ENCODE data around the gene ESAM. TPM values are rescaled to one million over a fixed set of nuclear protein-coding genes. Genes with fewer than 3 reads are reported as not detected.

Gene ESAM
- total RNA-seq, 1 donor from 2014 or later, result 1.7 TPM

DNA sequence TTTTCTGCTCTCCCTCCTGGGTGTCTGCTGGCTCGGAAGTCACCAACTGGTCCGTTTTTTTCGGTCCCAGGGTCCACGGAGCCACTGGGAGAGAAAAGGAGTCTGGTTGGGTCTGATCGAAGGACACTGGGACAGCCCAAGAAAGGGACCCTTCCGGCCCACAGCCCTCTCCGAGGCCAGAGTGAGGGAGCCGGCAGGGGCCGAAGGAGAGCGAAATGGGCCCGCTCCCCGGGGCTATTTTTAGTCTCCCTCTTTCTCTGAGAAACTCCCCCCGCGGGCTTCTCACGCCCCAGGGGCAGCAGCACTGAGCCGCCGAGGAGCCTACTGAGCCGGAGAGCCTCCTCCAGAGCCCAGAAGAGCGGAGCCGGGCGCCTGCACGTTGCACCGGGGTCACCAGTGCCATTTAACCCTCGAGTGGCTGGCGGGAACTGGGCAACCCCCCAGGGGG is 1.9 kb downstream of the ESAM start:
- no peaks in the 10 kb centered on the region for H3K9me3 Mint-ChIP-seq (ENCODE audit: unreplicated experiment)
- DNase-seq (ENCODE audit: extremely low spot score, unreplicated experiment), result peak; percentile 83
- H3K27ac Mint-ChIP-seq (ENCODE audit: unreplicated experiment), result no peak overlapping the region
- H3K36me3 Mint-ChIP-seq (ENCODE audit: unreplicated experiment), result peaks cover 2% of the 10 kb centered on the region
- H3K4me3 Mint-ChIP-seq (ENCODE audit: unreplicated experiment), result peak overlapping the region; percentile 4
- H3K27me3 Mint-ChIP-seq (ENCODE audit: unreplicated experiment), result peaks cover 36% of the 10 kb centered on the region
- H3K4me1 Mint-ChIP-seq (ENCODE audit: unreplicated experiment), result peaks cover 27% of the 10 kb centered on the region
- TF ChIP-seq, protein P1, sequence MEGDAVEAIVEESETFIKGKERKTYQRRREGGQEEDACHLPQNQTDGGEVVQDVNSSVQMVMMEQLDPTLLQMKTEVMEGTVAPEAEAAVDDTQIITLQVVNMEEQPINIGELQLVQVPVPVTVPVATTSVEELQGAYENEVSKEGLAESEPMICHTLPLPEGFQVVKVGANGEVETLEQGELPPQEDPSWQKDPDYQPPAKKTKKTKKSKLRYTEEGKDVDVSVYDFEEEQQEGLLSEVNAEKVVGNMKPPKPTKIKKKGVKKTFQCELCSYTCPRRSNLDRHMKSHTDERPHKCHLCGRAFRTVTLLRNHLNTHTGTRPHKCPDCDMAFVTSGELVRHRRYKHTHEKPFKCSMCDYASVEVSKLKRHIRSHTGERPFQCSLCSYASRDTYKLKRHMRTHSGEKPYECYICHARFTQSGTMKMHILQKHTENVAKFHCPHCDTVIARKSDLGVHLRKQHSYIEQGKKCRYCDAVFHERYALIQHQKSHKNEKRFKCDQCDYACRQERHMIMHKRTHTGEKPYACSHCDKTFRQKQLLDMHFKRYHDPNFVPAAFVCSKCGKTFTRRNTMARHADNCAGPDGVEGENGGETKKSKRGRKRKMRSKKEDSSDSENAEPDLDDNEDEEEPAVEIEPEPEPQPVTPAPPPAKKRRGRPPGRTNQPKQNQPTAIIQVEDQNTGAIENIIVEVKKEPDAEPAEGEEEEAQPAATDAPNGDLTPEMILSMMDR (IDR thresholded peaks at IDR 0.05), result no peak

DNA sequence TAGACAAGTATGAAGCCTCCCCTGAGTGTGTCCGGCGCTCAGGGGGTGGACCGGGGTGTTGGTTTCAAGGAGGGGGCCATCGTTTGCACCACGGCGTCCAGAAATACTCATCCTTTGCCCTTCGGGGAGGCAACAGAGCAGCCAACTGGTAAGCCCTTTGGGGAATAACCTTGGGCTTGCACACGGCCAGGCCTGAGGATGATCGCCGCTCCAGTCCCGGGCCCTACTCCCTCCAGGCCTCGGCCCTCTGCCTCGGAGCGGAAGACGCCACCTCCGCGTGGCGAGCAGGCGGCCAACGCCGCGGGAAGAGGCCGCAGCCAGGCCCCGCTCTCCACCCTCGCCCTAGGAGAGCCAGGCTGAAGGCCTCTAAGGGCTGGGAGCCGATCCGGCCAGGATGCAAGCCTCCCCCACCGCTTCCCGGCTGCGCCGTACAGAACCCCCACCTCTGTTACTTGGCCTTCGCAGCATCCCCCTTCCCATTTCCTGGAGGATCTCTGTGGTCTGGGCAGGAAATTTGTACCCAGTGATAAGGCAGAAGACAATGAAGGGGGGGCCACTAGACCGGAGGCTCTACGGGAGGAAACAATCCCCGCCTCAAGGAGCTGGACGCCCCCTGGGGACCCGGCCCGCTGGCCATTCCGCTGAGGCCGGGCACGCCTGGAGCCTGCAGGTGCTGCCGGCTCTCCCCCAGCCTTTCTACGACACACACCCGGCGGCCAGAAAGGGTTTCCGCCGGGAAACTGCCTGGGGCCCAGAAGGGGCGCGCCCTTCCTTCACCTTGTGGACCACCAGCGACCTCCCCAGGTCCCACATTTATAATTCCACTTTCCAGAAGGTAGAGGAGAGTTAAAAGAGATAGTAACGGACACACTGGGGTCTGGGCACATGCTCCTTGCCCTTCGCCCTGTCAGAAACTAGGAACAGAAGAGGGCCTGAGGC is 2.6 kb downstream of the ESAM start:
- H3K4me1 Mint-ChIP-seq (ENCODE audit: unreplicated experiment), result peaks cover 30% of the 10 kb centered on the region
- TF ChIP-seq, protein P1 (IDR thresholded peaks at IDR 0.05), result no peak
- H3K4me3 Mint-ChIP-seq (ENCODE audit: unreplicated experiment), result peak overlapping the region; percentile 4
- H3K36me3 Mint-ChIP-seq (ENCODE audit: unreplicated experiment), result no peaks in the 10 kb centered on the region
- H3K9me3 Mint-ChIP-seq (ENCODE audit: unreplicated experiment), result no peaks in the 10 kb centered on the region
- H3K27me3 Mint-ChIP-seq (ENCODE audit: unreplicated experiment), result peaks cover 36% of the 10 kb centered on the region
- H3K27ac Mint-ChIP-seq (ENCODE audit: unreplicated experiment), result no peak overlapping the region
- DNase-seq (ENCODE audit: extremely low spot score, unreplicated experiment), result peak; percentile 80

DNA sequence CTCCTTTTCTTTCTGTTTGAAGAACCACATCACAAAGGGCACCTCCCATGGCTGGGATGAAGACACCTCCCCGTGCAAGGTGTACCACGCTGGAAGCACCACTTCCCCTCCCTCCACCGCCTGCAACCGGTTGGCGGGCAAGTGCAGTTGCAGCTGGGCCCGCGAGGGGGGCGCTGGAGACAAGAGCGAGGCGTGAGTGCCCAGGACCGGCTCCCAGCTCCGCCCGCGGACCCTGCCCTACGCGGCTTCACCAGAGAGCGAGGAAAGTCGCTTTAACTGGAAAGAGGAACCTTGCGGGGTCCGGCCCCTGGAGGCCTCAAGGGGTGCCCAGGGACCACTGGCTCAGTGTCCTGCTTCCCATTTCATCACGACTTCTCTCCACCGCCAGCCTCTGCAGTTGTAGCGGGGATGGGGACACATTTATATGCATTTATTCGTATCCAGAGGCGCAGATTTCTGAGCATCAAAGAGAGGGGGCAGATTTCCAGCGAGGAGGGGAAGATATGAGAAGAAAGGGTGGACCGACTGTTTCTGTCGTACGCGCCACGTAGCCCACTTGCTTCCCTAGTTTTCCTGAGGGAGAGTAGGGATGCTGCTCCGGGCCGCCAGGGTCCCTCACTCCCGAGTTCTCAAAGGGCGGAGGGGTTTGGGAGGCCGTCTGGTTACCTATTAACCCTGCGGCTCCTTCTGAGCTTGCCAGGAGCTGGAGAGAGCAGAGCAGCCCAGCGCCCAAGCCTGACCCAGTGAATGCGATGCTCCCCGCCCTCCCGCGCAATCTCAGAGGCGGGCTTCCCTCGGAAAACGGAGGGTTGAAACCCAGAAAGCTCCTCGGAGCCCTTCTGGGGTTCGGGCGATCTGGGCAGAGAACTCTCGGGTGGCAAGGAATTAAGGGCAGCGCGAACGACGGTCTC is 3.5 kb downstream of the ESAM start:
- H3K9me3 Mint-ChIP-seq (ENCODE audit: unreplicated experiment), result no peaks in the 10 kb centered on the region
- peaks cover 36% of the 10 kb centered on the region for H3K27me3 Mint-ChIP-seq (ENCODE audit: unreplicated experiment)
- TF ChIP-seq, protein P1 (IDR thresholded peaks at IDR 0.05), result peak; percentile 65
- DNase-seq (ENCODE audit: extremely low spot score, unreplicated experiment), result peak; percentile 87
- H3K27ac Mint-ChIP-seq (ENCODE audit: unreplicated experiment), result no peak overlapping the region
- H3K4me1 Mint-ChIP-seq (ENCODE audit: unreplicated experiment), result peaks cover 29% of the 10 kb centered on the region
- H3K36me3 Mint-ChIP-seq (ENCODE audit: unreplicated experiment), result no peaks in the 10 kb centered on the region
- peak overlapping the region; percentile 58 for H3K4me3 Mint-ChIP-seq (ENCODE audit: unreplicated experiment)

DNA sequence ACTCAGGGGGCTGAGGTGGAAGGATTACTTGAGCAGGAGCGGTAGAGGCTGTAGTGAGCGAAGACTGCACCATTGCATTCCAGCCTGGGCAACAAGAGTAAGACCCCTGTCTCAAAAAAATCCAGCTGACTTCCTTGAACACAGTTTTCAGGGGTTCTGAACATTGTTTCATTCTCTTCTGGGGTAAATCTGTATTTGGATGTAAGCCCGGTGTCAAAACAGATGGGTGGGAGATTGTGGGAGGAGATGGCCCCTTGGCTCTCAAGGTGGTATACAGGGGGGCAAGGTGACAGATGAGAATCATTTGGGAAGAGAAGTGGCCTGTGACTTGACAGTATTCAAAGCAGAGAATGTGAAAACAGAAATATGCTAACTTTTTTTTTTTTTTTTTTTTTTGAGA is 4.8 kb downstream of the ESAM start:
- H3K27me3 Mint-ChIP-seq (ENCODE audit: unreplicated experiment), result peaks cover 34% of the 10 kb centered on the region
- peaks cover 20% of the 10 kb centered on the region for H3K4me1 Mint-ChIP-seq (ENCODE audit: unreplicated experiment)
- H3K9me3 Mint-ChIP-seq (ENCODE audit: unreplicated experiment), result no peaks in the 10 kb centered on the region
- DNase-seq (ENCODE audit: extremely low spot score, unreplicated experiment), result no peak
- TF ChIP-seq, protein P1 (IDR thresholded peaks at IDR 0.05), result no peak
- H3K27ac Mint-ChIP-seq (ENCODE audit: unreplicated experiment), result no peak overlapping the region
- no peak overlapping the region for H3K4me3 Mint-ChIP-seq (ENCODE audit: unreplicated experiment)
- no peaks in the 10 kb centered on the region for H3K36me3 Mint-ChIP-seq (ENCODE audit: unreplicated experiment)

Measured in osteocyte (in vitro differentiated cells).